ENCODE results near the gene TBCA. TPM values are rescaled to one million over a fixed set of nuclear protein-coding genes. Genes with fewer than 3 reads are reported as not detected.

TBCA gene
- total RNA-seq, 2 experiments from 2014 or later = 156 to 178 TPM

GRCh38 chr5:77641963-77642737 is 134.0 kb downstream of the TBCA start:
- CTCF ChIA-PET = interaction anchor here (1.7 kb wide), 1 partner anchor 10 kb away, joined by 3 read pairs; no protein-coding TSS in a partner anchor
- peaks cover 14% of the 10 kb centered on the region for H3K36me3 Mint-ChIP-seq
- H3K27me3 Mint-ChIP-seq = peaks cover 96% of the 10 kb centered on the region
- no peaks in the 10 kb centered on the region for H3K9me3 Mint-ChIP-seq (ENCODE audit: low read depth)
- H3K27ac Mint-ChIP-seq = no peak overlapping the region
- H3K4me3 Mint-ChIP-seq = no peak overlapping the region
- ATAC-seq (no peak), DNase-seq (no peak)
- H3K4me1 Mint-ChIP-seq = peaks cover 23% of the 10 kb centered on the region

- Mint-ChIP-seq H3K4me1 (peaks cover 23% of the 10 kb centered on the region), H3K9me3 (ENCODE audit: low read depth) (no peaks in the 10 kb centered on the region), H3K36me3 (peaks cover 14% of the 10 kb centered on the region), H3K27ac (peak overlapping the region; percentile 69), H3K27me3 (peaks cover 93% of the 10 kb centered on the region), H3K4me3 (no peak overlapping the region)
- CTCF ChIA-PET = interaction anchor here (1.7 kb wide), 1 partner anchor 9 kb away, joined by 3 read pairs; no protein-coding TSS in a partner anchor
- DNase-seq = no peak
- no peak for ATAC-seq
Observed at GRCh38 chr5:77641397-77641943, 134.7 kb downstream of the TBCA start.

Other genes with a start within 250 kb of the TBCA start
- gene OTP, start 137.6 kb downstream of the TBCA start, total RNA-seq = under 1 TPM in 1 of 2 experiments, not detected in 1; 0.05 TPM